Ishikawa (cell line): ENCODE data around the gene RGL1.

Experiments used
- EP300 ChIP-seq: IDR thresholded peaks from 2 replicates; pipeline ENCODE4 v1.6.1; 2012; ENCODE audit warnings: borderline replicate concordance
- REST ChIP-seq: IDR thresholded peaks from 2 replicates; pipeline ENCODE4 v1.6.1; 2012; ENCODE audit warnings: low read depth, mild to moderate bottlenecking

- TF ChIP-seq EP300, result no peak
- TF ChIP-seq REST, result no peak
Observed at GRCh38 chr1:183863852-183864251, 58.9 kb downstream of the RGL1 start.
